ENCODE data around the gene SHB.
"Not testable (repeated sequence)": the region's sequence is repeated elsewhere in the genome, so short reads cannot be mapped to it uniquely, and the experiment has no call there.

SHB gene

GRCh38 chr9:37910271-37910670 lies 158.8 kb downstream of the SHB start:
- Histone ChIP-seq H2BK5ac (ENCODE audit: low read depth, low read length, poor library complexity, severe bottlenecking) (no peak overlapping the region), H3K9ac (ENCODE audit: low read length) (no peak overlapping the region), H3K18ac (ENCODE audit: low read depth in 1 of 2, low read length in 2 of 2) (no peak overlapping the region), H3K4me3 (ENCODE audit: insufficient read depth in 1 of 2, low read depth in 1 of 2, low read length in 2 of 2) (no peak overlapping the region), H3K27me3 (ENCODE audit: control insufficient read depth in 1 of 2, insufficient read depth in 1 of 2, low read length in 2 of 2) (no peaks in the 10 kb centered on the region), H3K14ac (ENCODE audit: low read length in 2 of 2) (no peak overlapping the region), H3K9me3 (ENCODE audit: control insufficient read depth, low read length) (no peaks in the 10 kb centered on the region), H4K8ac (ENCODE audit: low read length) (no peak overlapping the region), H3K79me1 (replicated peaks; ENCODE audit: low read length, poor library complexity, severe bottlenecking) (peaks cover 12% of the 10 kb centered on the region), H2BK15ac (ENCODE audit: low read depth, poor library complexity, severe bottlenecking) (no peak overlapping the region), H3K27ac (ENCODE audit: low read length, poor library complexity, severe bottlenecking) (no peak overlapping the region), H3K23ac (ENCODE audit: low read length in 2 of 2) (no peak overlapping the region), H2AK5ac (ENCODE audit: low read length, severe bottlenecking) (no peak overlapping the region), H2BK12ac (ENCODE audit: low read length in 2 of 2) (no peak overlapping the region), H4K91ac (ENCODE audit: low read length) (no peak overlapping the region), H3K4me2 (ENCODE audit: low read length, poor library complexity, severe bottlenecking) (no peak overlapping the region), H3K4me1 (ENCODE audit: control insufficient read depth, insufficient read depth, low read depth, low read length) (peaks cover 12% of the 10 kb centered on the region), H2AFZ (ENCODE audit: low read depth, low read length) (no peak overlapping the region), H3K36me3 (ENCODE audit: control insufficient read depth in 1 of 2, insufficient read depth in 2 of 2, low read depth in 1 of 2, low read length in 2 of 2) (peaks cover 0 to 25% of the 10 kb centered on the region in 2 experiments), H2BK120ac (ENCODE audit: low read depth, low read length) (no peak overlapping the region), H3K4ac (ENCODE audit: low read depth in 1 of 2, low read length in 2 of 2) (no peak overlapping the region)
- DNase-seq: no peak
- WGBS: 89% methylated on average over 3 of the region's 4 CpGs

- 92% methylated on average over 5 of the region's 5 CpGs for WGBS
- not testable (repeated sequence) for H3K27ac ChIP-seq (ENCODE audit: low read length, poor library complexity, severe bottlenecking); H3K4ac ChIP-seq (ENCODE audit: low read depth in 1 of 2, low read length in 2 of 2); H2AFZ ChIP-seq (ENCODE audit: low read depth, low read length); H3K14ac ChIP-seq (ENCODE audit: low read length in 2 of 2); H2BK5ac ChIP-seq (ENCODE audit: low read depth, low read length, poor library complexity, severe bottlenecking); H3K4me3 ChIP-seq (ENCODE audit: insufficient read depth in 1 of 2, low read depth in 1 of 2, low read length in 2 of 2); H2AK5ac ChIP-seq (ENCODE audit: low read length, severe bottlenecking); H3K27me3 ChIP-seq (ENCODE audit: control insufficient read depth in 1 of 2, insufficient read depth in 1 of 2, low read length in 2 of 2); H2BK12ac ChIP-seq (ENCODE audit: low read length in 2 of 2); DNase-seq; H3K4me2 ChIP-seq (ENCODE audit: low read length, poor library complexity, severe bottlenecking); H3K9ac ChIP-seq (ENCODE audit: low read length); H2BK120ac ChIP-seq (ENCODE audit: low read depth, low read length); H3K18ac ChIP-seq (ENCODE audit: low read depth in 1 of 2, low read length in 2 of 2); H4K91ac ChIP-seq (ENCODE audit: low read length); H3K9me3 ChIP-seq (ENCODE audit: control insufficient read depth, low read length); H3K23ac ChIP-seq (ENCODE audit: low read length in 2 of 2); H4K8ac ChIP-seq (ENCODE audit: low read length); H2BK15ac ChIP-seq (ENCODE audit: low read depth, poor library complexity, severe bottlenecking)
- Histone ChIP-seq H3K4me1 (ENCODE audit: control insufficient read depth, insufficient read depth, low read depth, low read length) (peaks cover 12% of the 10 kb centered on the region), H3K79me1 (replicated peaks; ENCODE audit: low read length, poor library complexity, severe bottlenecking) (peaks cover 15% of the 10 kb centered on the region), H3K36me3 (ENCODE audit: control insufficient read depth in 1 of 2, insufficient read depth in 2 of 2, low read depth in 1 of 2, low read length in 2 of 2) (peaks cover 0 to 20% of the 10 kb centered on the region in 2 experiments)
Measured at GRCh38 chr9:37909836-37910235, 159.2 kb downstream of the SHB start.

GRCh38 chr9:37909326-37909725 lies 159.7 kb downstream of the SHB start:
- Histone ChIP-seq H3K14ac (ENCODE audit: low read length in 2 of 2) (no peak overlapping the region), H3K4me3 (ENCODE audit: insufficient read depth in 1 of 2, low read depth in 1 of 2, low read length in 2 of 2) (no peak overlapping the region), H3K9me3 (ENCODE audit: control insufficient read depth, low read length) (no peaks in the 10 kb centered on the region), H2BK5ac (ENCODE audit: low read depth, low read length, poor library complexity, severe bottlenecking) (no peak overlapping the region), H4K8ac (ENCODE audit: low read length) (no peak overlapping the region), H2AFZ (ENCODE audit: low read depth, low read length) (no peak overlapping the region), H3K4ac (ENCODE audit: low read depth in 1 of 2, low read length in 2 of 2) (no peak overlapping the region), H3K27ac (ENCODE audit: low read length, poor library complexity, severe bottlenecking) (no peak overlapping the region), H3K27me3 (ENCODE audit: control insufficient read depth in 1 of 2, insufficient read depth in 1 of 2, low read length in 2 of 2) (no peaks in the 10 kb centered on the region), H2BK15ac (ENCODE audit: low read depth, poor library complexity, severe bottlenecking) (no peak overlapping the region), H2BK120ac (ENCODE audit: low read depth, low read length) (no peak overlapping the region), H4K91ac (ENCODE audit: low read length) (no peak overlapping the region), H3K4me2 (ENCODE audit: low read length, poor library complexity, severe bottlenecking) (no peak overlapping the region), H3K23ac (ENCODE audit: low read length in 2 of 2) (no peak overlapping the region), H3K18ac (ENCODE audit: low read depth in 1 of 2, low read length in 2 of 2) (no peak overlapping the region), H3K4me1 (ENCODE audit: control insufficient read depth, insufficient read depth, low read depth, low read length) (peaks cover 13% of the 10 kb centered on the region), H3K79me1 (replicated peaks; ENCODE audit: low read length, poor library complexity, severe bottlenecking) (peaks cover 14% of the 10 kb centered on the region), H2BK12ac (ENCODE audit: low read length in 2 of 2) (no peak overlapping the region), H3K9ac (ENCODE audit: low read length) (no peak overlapping the region), H3K36me3 (ENCODE audit: control insufficient read depth in 1 of 2, insufficient read depth in 2 of 2, low read depth in 1 of 2, low read length in 2 of 2) (peaks cover 0 to 15% of the 10 kb centered on the region in 2 experiments), H2AK5ac (ENCODE audit: low read length, severe bottlenecking) (no peak overlapping the region)
- DNase-seq: no peak
- 98% methylated on average over 2 of the region's 3 CpGs for WGBS

- 86% methylated on average over 3 of the region's 4 CpGs for WGBS
- no peak overlapping the region for H3K9ac ChIP-seq (ENCODE audit: low read length)
- H3K27ac ChIP-seq (ENCODE audit: low read length, poor library complexity, severe bottlenecking): no peak overlapping the region
- no peak overlapping the region for H3K18ac ChIP-seq (ENCODE audit: low read depth in 1 of 2, low read length in 2 of 2)
- H3K4ac ChIP-seq (ENCODE audit: low read depth in 1 of 2, low read length in 2 of 2): no peak overlapping the region
- peaks cover 7% of the 10 kb centered on the region for H3K4me1 ChIP-seq (ENCODE audit: control insufficient read depth, insufficient read depth, low read depth, low read length)
- H2BK15ac ChIP-seq (ENCODE audit: low read depth, poor library complexity, severe bottlenecking): no peak overlapping the region
- no peak overlapping the region for H3K14ac ChIP-seq (ENCODE audit: low read length in 2 of 2)
- no peak overlapping the region for H4K91ac ChIP-seq (ENCODE audit: low read length)
- no peak overlapping the region for H2BK12ac ChIP-seq (ENCODE audit: low read length in 2 of 2)
- no peak overlapping the region for H3K23ac ChIP-seq (ENCODE audit: low read length in 2 of 2)
- peaks cover 10% of the 10 kb centered on the region for H3K79me1 ChIP-seq (replicated peaks; ENCODE audit: low read length, poor library complexity, severe bottlenecking)
- no peaks in the 10 kb centered on the region for H3K27me3 ChIP-seq (ENCODE audit: control insufficient read depth in 1 of 2, insufficient read depth in 1 of 2, low read length in 2 of 2)
- H2AK5ac ChIP-seq (ENCODE audit: low read length, severe bottlenecking): no peak overlapping the region
- H2AFZ ChIP-seq (ENCODE audit: low read depth, low read length): no peak overlapping the region
- H3K9me3 ChIP-seq (ENCODE audit: control insufficient read depth, low read length): no peaks in the 10 kb centered on the region
- H3K4me3 ChIP-seq (ENCODE audit: insufficient read depth in 1 of 2, low read depth in 1 of 2, low read length in 2 of 2): no peak overlapping the region
- DNase-seq: peak; percentile 60
- peaks cover 0 to 10% of the 10 kb centered on the region in 2 experiments for H3K36me3 ChIP-seq (ENCODE audit: control insufficient read depth in 1 of 2, insufficient read depth in 2 of 2, low read depth in 1 of 2, low read length in 2 of 2)
- H2BK5ac ChIP-seq (ENCODE audit: low read depth, low read length, poor library complexity, severe bottlenecking): no peak overlapping the region
- H4K8ac ChIP-seq (ENCODE audit: low read length): no peak overlapping the region
- no peak overlapping the region for H2BK120ac ChIP-seq (ENCODE audit: low read depth, low read length)
- H3K4me2 ChIP-seq (ENCODE audit: low read length, poor library complexity, severe bottlenecking): no peak overlapping the region
Measured at GRCh38 chr9:37908698-37909186, 160.3 kb downstream of the SHB start.

Measured in mesenchymal stem cell (in vitro differentiated cells and primary cell).